ENCODE results near the gene TRIP4.

GRCh38 chr15:64490598-64491259 is 103.1 kb downstream of the TRIP4 start:
- TF ChIP-seq CTCF (IDR thresholded peaks at IDR 0.05) (no peak), POLR2AphosphoS5 (IDR thresholded peaks at IDR 0.05) (no peak), POLR2A (IDR thresholded peaks at IDR 0.05) (no peak)

Data from transverse colon (tissue), 4 donors.